H9 (cell line): Measurements from ENCODE around the gene CPLX4. TPM values are rescaled to one million over a fixed set of nuclear protein-coding genes. Genes with fewer than 3 reads are reported as not detected.

Experiments used
- DNase-seq: peaks from one replicate; pipeline ENCODE4 v3.0.0-alpha.2; 2017
- H2AFZ ChIP-seq: one replicate; pipeline ENCODE4 v1.6.1; 2013; ENCODE audit warnings: mild to moderate bottlenecking, low read length, control low read depth, moderate library complexity
- H2AK5ac ChIP-seq: 2 replicates; pipeline ENCODE4 v1.6.1; 2013; ENCODE audit warnings: low read length, control low read depth, mixed read lengths; ENCODE audit not compliant: insufficient read length
- H2BK120ac ChIP-seq: one replicate; pipeline ENCODE4 v1.6.1; 2013; ENCODE audit warnings: low read depth, mild to moderate bottlenecking, low read length, control low read depth, inconsistent platforms; ENCODE audit not compliant: poor library complexity, severe bottlenecking
- H2BK12ac ChIP-seq: 2 replicates; pipeline ENCODE4 v1.6.1; 2013; ENCODE audit warnings: low read length, control low read depth, mixed read lengths, low read depth; ENCODE audit not compliant: insufficient read length
- H2BK15ac ChIP-seq: 2 replicates; pipeline ENCODE4 v1.6.1; 2013; ENCODE audit warnings: low read depth, low read length, control low read depth
- H2BK20ac ChIP-seq: one replicate; pipeline ENCODE4 v1.6.1; 2013; ENCODE audit warnings: low read depth, mild to moderate bottlenecking, low read length, control low read depth, inconsistent platforms; ENCODE audit not compliant: poor library complexity, severe bottlenecking
- H2BK5ac ChIP-seq: 2 replicates; pipeline ENCODE4 v1.6.1; 2013; ENCODE audit warnings: low read length, control low read depth, mixed read lengths; ENCODE audit not compliant: insufficient read length
- H3K14ac ChIP-seq: 2 replicates; pipeline ENCODE4 v1.6.1; 2013; ENCODE audit warnings: low read length, control low read depth; ENCODE audit not compliant: insufficient read depth
- H3K18ac ChIP-seq: 2 replicates; pipeline ENCODE4 v1.6.1; 2013; ENCODE audit warnings: low read depth, mild to moderate bottlenecking, mixed read lengths, low read length, control low read depth; ENCODE audit not compliant: insufficient read length
- H3K23ac ChIP-seq: 2 replicates; pipeline ENCODE4 v1.6.1; 2013; ENCODE audit warnings: low read length, control low read depth, mixed read lengths, low read depth; ENCODE audit not compliant: insufficient read length
- H3K23me2 ChIP-seq: 2 replicates; pipeline ENCODE4 v1.6.1; 2013; ENCODE audit warnings: low read depth, mild to moderate bottlenecking, mixed read lengths, low read length, control low read depth; ENCODE audit not compliant: insufficient read length, poor library complexity, severe bottlenecking
- H3K27ac ChIP-seq: 2 replicates; pipeline ENCODE4 v1.5.1; 2013; ENCODE audit warnings: low read length, control low read depth, mixed read lengths, low read depth; ENCODE audit not compliant: insufficient read length
- H3K27me3 ChIP-seq: 2 replicates; pipeline ENCODE4 v1.6.1; 2013; ENCODE audit warnings: low read length, control low read depth, inconsistent platforms; ENCODE audit not compliant: insufficient read depth
- H3K4ac ChIP-seq: 2 replicates; pipeline ENCODE4 v1.6.1; 2013; ENCODE audit warnings: low read depth, mild to moderate bottlenecking, control low read depth, inconsistent platforms, low read length, moderate library complexity
- H3K4me1 ChIP-seq: 2 replicates; pipeline ENCODE4 v1.6.1; 2013; ENCODE audit warnings: low read length, control low read depth, inconsistent platforms; ENCODE audit not compliant: insufficient read depth
- H3K4me2 ChIP-seq: 2 replicates; pipeline ENCODE4 v1.6.1; 2013; ENCODE audit warnings: low read length, control low read depth, mixed read lengths; ENCODE audit not compliant: insufficient read length, insufficient read depth
- H3K56ac ChIP-seq: 2 replicates; pipeline ENCODE4 v1.6.1; 2013; ENCODE audit warnings: low read depth, mild to moderate bottlenecking, mixed read lengths, low read length, control low read depth; ENCODE audit not compliant: insufficient read length
- H3K79me1 ChIP-seq: 2 replicates; pipeline ENCODE4 v1.6.1; 2013; ENCODE audit warnings: low read depth, mild to moderate bottlenecking, moderate library complexity, low read length, control low read depth, inconsistent platforms; ENCODE audit not compliant: insufficient read depth, poor library complexity, severe bottlenecking
- H3K79me2 ChIP-seq: 2 replicates; pipeline ENCODE4 v1.6.1; 2013; ENCODE audit warnings: low read length, control low read depth, inconsistent platforms; ENCODE audit not compliant: insufficient read depth
- H3K9ac ChIP-seq: 2 replicates; pipeline ENCODE4 v1.6.1; 2013; ENCODE audit warnings: low read length, control low read depth, mixed read lengths; ENCODE audit not compliant: insufficient read length; ENCODE audit errors: extremely low read depth
- H3K9me3 ChIP-seq: one replicate; pipeline ENCODE4 v1.6.1; 2013; ENCODE audit warnings: low read depth, low read length, inconsistent platforms; ENCODE audit not compliant: control insufficient read depth
- H3T11ph ChIP-seq: one replicate; pipeline ENCODE4 v1.6.1; 2013; ENCODE audit warnings: mild to moderate bottlenecking, low read length, control low read depth, inconsistent platforms
- H4K20me1 ChIP-seq: one replicate; pipeline ENCODE4 v1.6.1; 2013; ENCODE audit not compliant: control insufficient read depth, insufficient read length, insufficient read depth
- H4K5ac ChIP-seq: 2 replicates; pipeline ENCODE4 v1.6.1; 2013; ENCODE audit warnings: low read depth, mild to moderate bottlenecking, mixed read lengths, low read length, control low read depth; ENCODE audit not compliant: insufficient read length
- H4K8ac ChIP-seq: replicated peaks from 2 replicates; pipeline ENCODE4 v1.6.1; 2013; ENCODE audit warnings: low read length, control low read depth, mixed read lengths, low read depth; ENCODE audit not compliant: insufficient read length
- H4K91ac ChIP-seq: 2 replicates; pipeline ENCODE4 v1.6.1; 2013; ENCODE audit warnings: low read depth, mild to moderate bottlenecking, moderate library complexity, mixed read lengths, low read length, control low read depth; ENCODE audit not compliant: insufficient read length
- H3K27ac Mint-ChIP-seq, 3 experiments: 2 replicates in 2 of 3; 3 replicates in 1 of 3; pipeline ENCODE4 v1.8.0; 2020 to 2021; ENCODE audit warnings: mixed read lengths in 3 of 3, mild to moderate bottlenecking in 1 of 3, moderate library complexity in 1 of 3
- H3K27me3 Mint-ChIP-seq: 2 replicates; pipeline ENCODE4 v1.8.0; 2021; ENCODE audit warnings: low read depth, mild to moderate bottlenecking, moderate library complexity, mixed read lengths
- H3K36me3 Mint-ChIP-seq, 3 experiments: 2 replicates in 2 of 3; 3 replicates in 1 of 3; pipeline ENCODE4 v1.8.0; 2020 to 2021; ENCODE audit warnings: low read depth in 3 of 3, mixed read lengths in 3 of 3; ENCODE audit not compliant: insufficient read depth in 1 of 3
- H3K4me1 Mint-ChIP-seq, 2 experiments: 2 replicates each; pipeline ENCODE4 v1.8.0; 2020; ENCODE audit warnings: mixed read lengths in 2 of 2
- H3K4me3 Mint-ChIP-seq, 2 experiments: 2 replicates in 1 of 2; 3 replicates in 1 of 2; pipeline ENCODE4 v1.8.0; 2020 to 2021; ENCODE audit warnings: mild to moderate bottlenecking in 2 of 2, mixed read lengths in 2 of 2, moderate library complexity in 1 of 2
- H3K9me3 Mint-ChIP-seq, 2 experiments: 2 replicates in 1 of 2; 3 replicates in 1 of 2; pipeline ENCODE4 v1.8.0; 2020; ENCODE audit warnings: mild to moderate bottlenecking in 2 of 2, mixed read lengths in 2 of 2, moderate library complexity in 1 of 2
- WGBS: extraction: QIAGEN DNeasy Blood & Tissue Kit; methylation state at CpG from one replicate; pipeline ENCODE4 v1.1.7; 2013; ENCODE audit warnings: missing lambda C conversion rate, low lambda C conversion rate, mixed read lengths; ENCODE audit not compliant: insufficient read length; ENCODE audit errors: extremely low coverage; 5-methylcytosine and 5-hydroxymethylcytosine counted together
- total RNA-seq: library from RNA; stranded (reverse); gene quantifications from 2 replicates; pipeline ENCODE4 v1.2.1, GENCODE V29; 2021
- TF ChIP-seq, protein P1 (sequence below): fragments of 200-600 bp; sonication (generic); conservative IDR thresholded peaks from 3 replicates; pipeline ENCODE4 v1.8.0; 2021; ENCODE audit warnings: antibody characterized with exemption, mild to moderate bottlenecking

CPLX4 gene
- total RNA-seq, 1 experiment from 2014 or later = not detected

DNA sequence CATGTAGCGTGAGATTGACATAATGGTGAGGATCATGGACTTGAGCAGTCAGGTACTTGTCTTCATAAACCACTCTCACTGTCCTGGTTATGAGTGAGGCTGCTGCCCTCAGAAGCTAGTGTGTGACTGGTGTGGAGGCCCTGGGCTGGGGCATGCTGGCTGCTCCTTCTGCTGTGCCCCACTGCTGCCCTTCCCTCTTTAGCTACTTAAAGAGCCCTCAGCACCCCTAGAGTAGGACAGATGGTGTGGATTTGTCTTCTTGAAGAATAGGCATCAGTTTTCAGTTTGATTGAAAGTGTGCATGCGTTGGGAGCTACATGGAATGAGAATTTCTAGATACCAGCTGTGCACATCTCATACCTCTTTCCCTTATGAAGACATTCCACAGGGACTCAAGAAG, 15.4 kb downstream of the CPLX4 start:
- peaks cover 50% of the 10 kb centered on the region for H3K27me3 Mint-ChIP-seq

More for the DNA sequence above, 15.4 kb downstream of the CPLX4 start:
- H3K4ac ChIP-seq = no peak overlapping the region
- H3K4me3 Mint-ChIP-seq = no peak overlapping the region
- H2BK15ac ChIP-seq = no peak overlapping the region
- no peak overlapping the region for H3K56ac ChIP-seq
- no CpG with 5 or more reads among the region's 2 CpGs for WGBS
- no peaks in the 10 kb centered on the region for H3K27me3 ChIP-seq
- H3K4me1 Mint-ChIP-seq = peaks cover 0 to 3% of the 10 kb centered on the region in 2 experiments; a peak in 1 of 4 replicates
- H3K4me1 ChIP-seq = no peaks in the 10 kb centered on the region
- H4K8ac ChIP-seq = no peak overlapping the region
- H2AK5ac ChIP-seq = no peak overlapping the region
- no peak overlapping the region for H3K27ac ChIP-seq
- H3K9ac ChIP-seq = no peak overlapping the region
- DNase-seq = no peak
- H2AFZ ChIP-seq = no peak overlapping the region
- no peaks in the 10 kb centered on the region for H3K9me3 Mint-ChIP-seq
- H3T11ph ChIP-seq = no peak overlapping the region
- TF ChIP-seq, protein P1, sequence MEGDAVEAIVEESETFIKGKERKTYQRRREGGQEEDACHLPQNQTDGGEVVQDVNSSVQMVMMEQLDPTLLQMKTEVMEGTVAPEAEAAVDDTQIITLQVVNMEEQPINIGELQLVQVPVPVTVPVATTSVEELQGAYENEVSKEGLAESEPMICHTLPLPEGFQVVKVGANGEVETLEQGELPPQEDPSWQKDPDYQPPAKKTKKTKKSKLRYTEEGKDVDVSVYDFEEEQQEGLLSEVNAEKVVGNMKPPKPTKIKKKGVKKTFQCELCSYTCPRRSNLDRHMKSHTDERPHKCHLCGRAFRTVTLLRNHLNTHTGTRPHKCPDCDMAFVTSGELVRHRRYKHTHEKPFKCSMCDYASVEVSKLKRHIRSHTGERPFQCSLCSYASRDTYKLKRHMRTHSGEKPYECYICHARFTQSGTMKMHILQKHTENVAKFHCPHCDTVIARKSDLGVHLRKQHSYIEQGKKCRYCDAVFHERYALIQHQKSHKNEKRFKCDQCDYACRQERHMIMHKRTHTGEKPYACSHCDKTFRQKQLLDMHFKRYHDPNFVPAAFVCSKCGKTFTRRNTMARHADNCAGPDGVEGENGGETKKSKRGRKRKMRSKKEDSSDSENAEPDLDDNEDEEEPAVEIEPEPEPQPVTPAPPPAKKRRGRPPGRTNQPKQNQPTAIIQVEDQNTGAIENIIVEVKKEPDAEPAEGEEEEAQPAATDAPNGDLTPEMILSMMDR = no peak
- H3K23ac ChIP-seq = no peak overlapping the region
- H3K79me1 ChIP-seq = no peaks in the 10 kb centered on the region
- no peak overlapping the region for H3K14ac ChIP-seq
- no peak overlapping the region for H2BK12ac ChIP-seq
- H3K23me2 ChIP-seq = no peaks in the 10 kb centered on the region
- no peak overlapping the region for H3K4me2 ChIP-seq
- no peaks in the 10 kb centered on the region for H3K9me3 ChIP-seq
- no peak overlapping the region; a peak in 1 of 7 replicates for H3K27ac Mint-ChIP-seq
- H3K36me3 Mint-ChIP-seq = no peaks in the 10 kb centered on the region
- no peak overlapping the region for H2BK120ac ChIP-seq
- no peak overlapping the region for H2BK20ac ChIP-seq
- H4K91ac ChIP-seq = no peak overlapping the region
- H4K5ac ChIP-seq = no peak overlapping the region
- H3K18ac ChIP-seq = no peak overlapping the region
- H2BK5ac ChIP-seq = no peak overlapping the region
- no peaks in the 10 kb centered on the region for H4K20me1 ChIP-seq
- H3K79me2 ChIP-seq = no peaks in the 10 kb centered on the region
